Activated CD8-positive, alpha-beta memory T cell treated with anti-CD3 and anti-CD28 coated beads for 24 hours (primary cell): ENCODE measurements around the gene PTOV1.

Experiments
- DNase-seq: peaks from one replicate; pipeline ENCODE4 v3.0.0-alpha.2; 2020

PTOV1 gene

DNA sequence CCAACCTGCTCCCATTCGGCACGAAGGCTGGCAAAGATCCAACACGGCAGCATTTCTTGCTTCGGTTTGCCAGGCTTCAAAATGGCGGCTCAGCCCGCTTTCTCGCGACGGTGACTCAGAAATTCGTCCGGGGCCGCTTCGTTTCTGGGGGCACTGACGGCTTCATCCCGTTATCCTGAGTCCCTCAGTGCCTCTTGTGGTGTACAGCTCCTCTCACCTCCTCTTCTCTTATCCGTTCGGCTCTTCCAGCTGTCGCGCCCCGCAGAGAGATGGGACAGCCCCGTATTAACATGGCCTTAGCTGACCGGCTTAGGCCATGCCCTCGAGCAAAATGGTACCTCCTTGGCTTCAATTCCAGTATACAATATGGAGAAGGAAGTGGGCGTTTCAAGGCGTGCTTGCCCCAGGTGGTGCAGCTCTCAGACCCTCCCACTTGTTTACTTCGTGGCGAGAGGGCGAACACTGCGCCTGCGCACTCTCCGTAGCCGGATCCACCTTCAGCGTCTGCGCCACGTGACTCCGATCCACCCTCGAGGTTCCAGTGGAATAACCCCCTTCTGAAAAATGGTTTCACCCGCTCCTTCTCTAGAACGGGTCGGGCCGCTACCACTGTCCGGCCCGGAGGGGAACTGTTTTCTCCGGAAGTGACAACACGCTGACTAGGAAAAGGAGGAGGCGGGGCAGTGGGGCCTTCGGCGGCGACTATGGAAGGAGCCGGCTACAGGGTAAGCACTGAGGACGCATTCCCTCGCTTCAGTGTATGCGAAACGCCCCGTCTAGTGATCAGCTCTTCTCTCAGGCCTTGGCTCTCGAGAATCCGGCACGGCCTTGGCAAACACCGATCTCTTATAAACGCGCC, 26.3 kb downstream of the PTOV1 start, which contains the start of the genes AKT1S1 and TBC1D17:
Gene AKT1S1 (minus strand): TSS at position 336 of the 859 bp plus-strand sequence. CDS start 4,060 bp downstream, outside the sequence.
Gene TBC1D17 (plus strand): TSS at position 683 of the 859 bp plus-strand sequence. CDS start 22 bp downstream, at position 705.
- DNase-seq, result peak; percentile 99

DNA sequence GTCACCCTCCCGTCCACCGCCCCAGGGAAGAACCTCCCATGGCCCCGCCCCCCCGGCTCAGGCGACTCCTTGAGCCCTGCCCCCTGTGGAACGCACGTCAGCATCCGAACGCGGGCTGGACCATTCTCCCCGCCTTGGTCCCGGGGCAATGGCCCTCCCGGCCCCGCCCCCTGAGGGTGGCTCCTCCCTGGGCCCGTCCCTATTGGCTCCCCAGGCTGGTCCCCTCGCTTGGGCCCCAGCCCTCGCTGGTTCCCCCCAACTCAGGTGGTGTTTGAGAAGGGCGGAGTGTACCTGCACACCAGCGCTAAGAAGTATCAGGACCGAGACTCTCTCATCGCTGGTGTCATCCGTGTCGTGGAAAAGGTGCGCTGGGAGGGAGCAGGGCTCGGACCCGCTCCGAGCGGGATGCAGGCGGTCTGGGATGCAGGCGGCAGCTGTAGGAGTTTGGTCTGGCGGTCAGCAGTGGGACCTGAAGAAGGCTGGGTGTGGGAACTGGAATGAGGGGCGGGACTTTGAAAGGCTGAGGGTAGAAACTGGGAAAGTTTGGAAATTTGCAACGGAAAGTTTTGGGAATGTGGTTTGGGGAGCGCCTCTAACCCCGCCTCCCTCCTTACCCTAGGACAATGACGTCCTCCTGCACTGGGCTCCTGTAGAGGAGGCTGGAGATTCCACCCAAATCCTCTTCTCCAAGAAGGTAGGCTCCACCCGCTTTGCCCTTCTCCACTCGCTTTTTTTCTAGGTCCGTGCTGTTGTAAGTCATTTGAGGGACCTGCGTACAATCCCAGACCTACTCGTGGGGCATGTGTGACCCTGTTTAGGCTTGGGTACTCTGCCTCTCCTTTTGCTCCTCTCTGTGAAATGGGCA, 27.2 kb downstream of the PTOV1 start:
- no peak for DNase-seq

DNA sequence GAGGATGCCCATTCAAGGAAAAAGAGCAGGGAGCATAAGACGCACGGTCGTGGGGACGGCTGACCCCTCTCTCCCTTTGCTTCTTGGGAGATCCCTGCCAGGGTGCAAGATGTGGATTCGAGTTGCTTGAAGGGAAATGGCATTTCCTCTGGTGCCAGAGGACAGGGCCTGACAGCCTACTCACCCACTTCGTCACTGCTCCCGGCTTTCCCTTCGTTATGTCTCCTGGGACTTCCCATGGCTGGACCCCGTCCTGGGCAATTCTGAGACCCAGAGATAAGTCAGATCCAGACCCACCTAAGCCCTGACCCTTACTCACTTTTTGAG, 27.7 kb downstream of the PTOV1 start:
- no peak for DNase-seq

DNA sequence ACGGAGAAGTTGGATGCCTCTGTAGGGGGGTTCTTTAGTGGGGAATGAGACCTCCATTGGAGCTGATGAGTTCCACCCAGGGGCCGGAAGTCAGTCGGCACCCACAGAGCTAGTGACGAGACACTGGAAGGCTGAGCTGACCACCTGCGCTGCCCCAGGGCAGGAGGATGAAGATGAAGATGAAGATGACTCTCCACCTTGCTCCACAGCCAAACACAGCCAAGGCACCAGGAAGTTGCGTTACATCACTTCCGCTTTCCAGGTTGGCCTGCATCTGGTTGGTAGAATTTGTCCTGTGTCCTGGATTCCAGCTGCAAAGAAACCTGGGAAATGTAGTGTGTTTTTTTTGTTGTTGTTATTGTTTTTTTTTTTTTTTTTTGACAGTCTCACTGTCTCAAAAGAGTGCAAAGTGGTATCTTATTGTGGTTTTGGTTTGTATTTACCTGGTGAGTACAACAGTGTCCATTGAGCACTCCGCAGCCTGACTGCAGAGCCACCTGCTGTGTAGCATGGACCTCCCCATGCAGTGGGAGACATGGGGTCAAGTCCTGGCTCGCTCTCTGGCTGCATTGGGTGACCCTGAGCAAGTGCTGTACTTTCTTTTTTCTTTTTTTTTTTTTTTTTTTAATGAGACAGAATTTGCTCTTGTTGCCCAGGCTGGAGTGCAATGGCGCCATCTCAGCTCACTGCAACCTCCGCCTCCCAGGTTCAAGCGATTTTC, 28.4 kb downstream of the PTOV1 start:
- no peak for DNase-seq

DNA sequence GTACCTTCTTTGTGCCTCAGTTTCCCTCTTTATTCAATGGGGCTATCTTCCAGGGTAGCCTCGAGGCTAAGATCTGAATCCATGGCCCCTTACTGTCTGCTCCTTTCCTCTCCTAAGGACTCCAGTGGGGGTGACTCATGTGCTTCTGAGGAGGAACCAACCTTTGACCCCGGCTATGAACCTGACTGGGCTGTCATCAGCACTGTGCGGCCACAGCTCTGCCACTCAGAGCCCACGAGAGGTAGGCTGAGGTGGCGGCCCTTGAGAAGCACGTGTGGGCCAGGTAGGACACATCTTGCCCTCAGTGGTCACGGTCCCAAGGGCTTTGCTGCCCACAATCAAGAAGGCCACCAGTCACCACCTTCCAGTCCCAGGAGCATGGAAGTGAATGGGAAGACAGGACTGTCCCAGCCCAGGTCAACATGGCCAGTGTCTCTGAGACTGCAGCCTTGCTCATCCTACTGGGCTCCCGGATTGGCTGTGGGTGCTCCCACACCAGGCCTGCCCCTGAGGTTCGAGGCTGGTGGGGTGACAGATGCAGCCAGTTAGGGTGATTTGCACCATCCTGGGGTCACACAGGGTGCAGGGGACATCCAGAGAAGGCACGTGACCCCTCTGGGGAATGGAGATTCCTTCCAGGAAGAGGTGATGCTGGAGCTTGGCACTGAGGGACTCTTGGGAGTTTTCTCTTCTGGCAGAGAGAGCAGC, 29.4 kb downstream of the PTOV1 start:
- DNase-seq, result no peak

DNA sequence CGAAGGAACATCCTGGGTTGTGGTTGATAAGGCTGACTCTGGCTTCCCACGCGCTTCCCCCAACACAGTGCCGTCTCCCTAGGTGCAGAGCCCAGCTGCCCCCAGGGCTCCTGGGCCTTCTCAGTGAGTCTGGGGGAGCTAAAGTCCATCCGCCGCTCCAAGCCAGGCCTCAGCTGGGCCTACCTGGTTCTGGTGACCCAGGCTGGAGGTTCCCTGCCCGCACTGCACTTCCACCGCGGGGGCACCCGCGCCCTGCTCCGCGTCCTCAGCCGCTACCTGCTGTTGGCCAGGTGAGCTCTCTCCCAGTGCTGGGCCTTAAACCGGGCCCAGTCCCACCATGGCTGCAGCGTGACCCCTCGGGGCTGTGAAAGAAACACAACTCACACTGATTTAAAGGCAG, 30.2 kb downstream of the PTOV1 start:
- DNase-seq, result no peak

DNA sequence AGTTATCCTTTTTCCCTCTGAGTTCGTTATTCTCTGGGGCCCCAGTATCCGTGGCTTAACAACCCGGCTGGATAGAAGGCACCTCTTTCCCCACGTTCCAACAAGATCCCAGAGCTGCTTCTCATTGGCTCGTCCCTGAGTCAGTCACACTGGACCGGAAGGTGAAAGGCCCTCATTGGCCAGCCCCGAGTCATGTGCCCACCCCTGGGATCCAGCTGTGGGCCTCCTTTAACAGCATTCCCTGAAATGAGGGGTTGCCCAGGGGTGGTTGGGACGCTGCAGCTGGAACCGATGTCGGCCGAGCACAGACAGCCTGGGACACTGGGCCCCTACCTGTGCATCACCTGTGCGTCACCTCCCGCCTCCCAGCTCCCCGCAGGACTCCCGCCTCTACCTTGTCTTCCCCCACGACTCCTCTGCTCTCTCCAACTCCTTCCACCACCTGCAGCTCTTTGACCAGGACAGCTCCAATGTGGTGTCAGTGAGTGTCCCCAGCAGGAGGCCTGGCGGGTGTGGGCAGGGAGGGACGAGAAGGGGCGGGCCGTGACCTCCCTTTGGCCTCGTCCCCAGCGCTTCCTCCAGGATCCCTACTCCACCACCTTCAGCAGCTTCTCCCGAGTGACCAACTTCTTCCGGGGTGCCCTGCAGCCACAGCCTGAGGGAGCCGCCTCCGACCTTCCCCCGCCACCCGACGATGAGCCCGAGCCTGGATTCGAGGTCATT, 30.9 kb downstream of the PTOV1 start:
- DNase-seq, result no peak

DNA sequence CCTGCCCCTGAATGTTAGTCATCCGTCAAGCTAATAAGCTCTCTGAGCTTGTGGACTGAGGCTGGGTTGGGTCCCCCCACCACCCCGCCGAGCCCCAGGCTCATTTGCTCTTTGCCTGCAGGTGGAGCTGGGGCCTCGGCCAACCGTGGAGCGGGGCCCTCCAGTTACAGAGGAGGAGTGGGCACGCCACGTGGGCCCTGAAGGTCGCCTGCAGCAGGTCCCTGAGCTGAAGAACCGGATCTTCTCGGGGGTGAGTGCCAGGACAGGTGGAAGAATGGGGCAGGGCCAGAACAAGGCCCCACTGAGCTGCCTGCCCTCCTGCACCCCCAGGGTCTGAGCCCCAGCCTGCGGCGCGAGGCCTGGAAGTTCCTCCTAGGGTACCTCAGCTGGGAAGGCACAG, 31.7 kb downstream of the PTOV1 start:
- DNase-seq, result no peak

DNA sequence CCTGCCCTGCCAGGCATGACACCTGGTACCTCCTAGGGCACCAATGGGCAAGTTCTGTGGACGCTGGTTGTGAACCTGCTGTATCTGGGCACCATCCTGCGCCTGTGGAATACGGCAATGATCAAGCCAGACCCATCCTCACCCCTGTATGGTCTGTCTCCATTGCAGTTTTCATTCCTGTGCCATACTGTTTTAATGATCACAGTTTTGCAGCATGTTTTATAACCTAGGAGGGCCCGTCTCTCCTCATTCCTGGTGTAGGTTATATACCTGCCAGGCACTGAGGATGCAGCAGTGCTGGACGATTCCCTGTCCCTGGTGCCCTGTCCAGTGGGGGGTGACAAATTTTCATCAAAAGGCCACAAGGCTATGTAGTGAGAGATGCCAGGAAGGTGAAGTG, 32.1 kb downstream of the PTOV1 start:
- no peak for DNase-seq

DNA sequence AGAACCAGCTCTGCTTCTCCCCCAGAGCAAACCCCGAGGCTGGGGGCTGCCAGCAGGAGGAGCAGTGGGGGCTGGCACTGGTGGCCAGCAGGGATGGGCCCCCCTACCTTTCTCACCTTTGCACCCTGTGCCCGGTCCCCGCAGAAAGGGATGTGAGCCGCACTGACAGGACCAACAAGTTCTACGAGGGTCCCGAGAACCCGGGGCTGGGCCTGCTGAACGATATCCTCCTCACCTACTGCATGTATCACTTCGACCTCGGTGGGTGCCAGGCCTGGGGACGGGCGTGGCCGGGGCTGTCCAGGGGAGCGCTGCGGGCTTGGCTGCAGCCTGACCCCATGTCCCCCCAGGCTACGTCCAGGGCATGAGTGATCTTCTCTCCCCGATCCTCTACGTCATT, 33.1 kb downstream of the PTOV1 start:
- DNase-seq, result no peak

DNA sequence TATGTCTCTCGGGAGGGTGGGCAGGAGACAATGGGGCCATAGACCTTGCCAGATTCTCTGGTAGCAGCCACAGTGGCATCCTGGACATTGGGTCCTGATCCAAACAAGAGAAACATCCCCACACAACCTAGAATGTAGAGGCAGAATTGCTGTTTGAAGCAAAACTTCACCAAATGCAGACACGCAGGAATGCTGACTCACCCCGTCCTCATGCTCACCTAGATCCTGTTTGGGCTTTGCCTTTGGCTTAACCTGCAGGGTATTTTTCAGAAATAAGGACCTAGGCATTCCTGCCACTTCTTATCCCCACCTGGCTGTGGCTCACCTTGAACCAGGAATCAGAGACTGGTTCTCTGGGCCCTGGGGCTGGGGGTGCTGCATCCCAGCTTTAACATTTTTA, 33.8 kb downstream of the PTOV1 start:
- DNase-seq, result no peak

DNA sequence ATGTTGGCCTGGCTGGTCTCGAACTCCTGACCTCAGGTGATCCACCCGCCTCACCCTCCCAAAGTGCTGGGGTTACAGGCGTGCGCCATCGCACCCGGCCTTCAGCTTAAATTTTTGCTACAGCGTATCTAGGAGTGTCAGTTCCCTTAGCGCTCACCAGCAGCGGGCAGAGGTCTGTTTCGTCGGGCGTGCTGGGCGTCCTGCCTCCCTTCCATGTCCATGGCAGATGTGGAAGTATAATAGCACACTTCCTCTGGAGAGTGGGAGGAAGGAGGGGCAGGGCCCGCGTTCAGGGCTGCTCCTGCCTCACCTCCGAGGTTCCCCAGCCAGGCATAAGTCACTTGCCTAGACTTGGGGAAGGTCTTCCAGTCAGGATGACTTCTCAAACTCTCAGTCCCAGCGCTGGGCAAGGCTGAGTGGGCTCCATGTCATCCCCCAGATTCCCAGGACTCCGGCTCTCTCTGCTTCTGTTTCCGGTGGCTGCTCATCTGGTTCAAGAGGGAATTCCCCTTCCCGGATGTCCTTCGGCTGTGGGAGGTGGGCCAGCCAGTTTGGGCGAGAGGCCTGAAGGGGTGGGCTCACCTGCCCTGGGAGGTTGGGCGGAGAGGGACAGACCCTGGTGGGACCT, 36.2 kb downstream of the PTOV1 start:
- no peak for DNase-seq

DNA sequence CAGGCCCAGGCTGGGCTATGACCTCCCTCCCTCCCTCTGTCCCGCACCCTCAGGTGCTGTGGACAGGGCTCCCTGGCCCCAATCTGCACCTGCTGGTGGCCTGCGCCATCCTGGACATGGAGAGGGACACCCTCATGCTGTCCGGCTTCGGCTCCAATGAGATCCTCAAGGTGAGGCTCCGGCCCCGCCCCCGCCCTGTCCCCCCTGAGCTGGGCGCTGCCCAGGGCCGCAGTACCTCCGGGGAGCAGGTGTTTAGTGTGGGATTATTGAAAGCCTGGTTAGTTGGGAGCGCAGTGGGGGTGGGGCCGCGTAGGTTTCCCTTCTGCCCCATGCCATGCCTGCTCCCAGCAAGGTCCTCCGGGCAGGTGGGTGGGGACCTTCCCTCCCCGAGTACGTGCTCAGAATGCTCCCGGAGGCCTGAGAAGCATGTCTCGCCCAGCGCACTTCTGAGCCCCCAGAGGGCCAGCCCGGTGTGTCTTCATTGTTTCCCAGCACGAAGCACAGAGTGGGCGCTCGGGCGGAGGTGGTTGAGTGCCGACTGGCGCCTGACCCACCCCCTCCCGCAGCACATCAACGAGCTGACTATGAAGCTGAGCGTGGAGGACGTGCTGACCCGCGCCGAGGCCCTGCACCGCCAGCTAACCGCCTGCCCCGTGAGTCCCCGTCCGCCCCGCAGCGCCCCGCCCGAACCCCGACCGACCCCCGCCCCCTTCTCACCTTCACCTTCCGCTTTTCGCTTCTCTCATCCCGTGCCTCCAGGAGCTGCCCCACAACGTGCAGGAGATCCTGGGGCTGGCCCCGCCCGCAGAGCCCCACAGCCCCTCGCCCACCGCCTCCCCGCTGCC, 36.9 kb downstream of the PTOV1 start:
- DNase-seq, result no peak

DNA sequence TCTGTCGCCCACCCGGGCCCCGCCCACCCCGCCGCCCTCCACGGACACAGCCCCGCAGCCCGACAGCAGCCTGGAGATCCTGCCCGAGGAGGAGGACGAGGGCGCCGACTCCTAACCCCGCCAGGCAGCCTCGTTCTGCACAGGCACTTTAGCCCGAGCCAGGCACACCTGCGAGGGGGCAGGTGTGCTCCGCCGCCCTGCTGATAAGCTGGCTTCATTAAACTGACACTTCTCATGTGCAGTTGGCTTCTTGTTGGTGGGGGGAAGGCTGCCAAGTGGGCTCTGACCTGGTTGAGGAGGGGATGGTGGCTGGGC, 37.5 kb downstream of the PTOV1 start:
- DNase-seq, result no peak

DNA sequence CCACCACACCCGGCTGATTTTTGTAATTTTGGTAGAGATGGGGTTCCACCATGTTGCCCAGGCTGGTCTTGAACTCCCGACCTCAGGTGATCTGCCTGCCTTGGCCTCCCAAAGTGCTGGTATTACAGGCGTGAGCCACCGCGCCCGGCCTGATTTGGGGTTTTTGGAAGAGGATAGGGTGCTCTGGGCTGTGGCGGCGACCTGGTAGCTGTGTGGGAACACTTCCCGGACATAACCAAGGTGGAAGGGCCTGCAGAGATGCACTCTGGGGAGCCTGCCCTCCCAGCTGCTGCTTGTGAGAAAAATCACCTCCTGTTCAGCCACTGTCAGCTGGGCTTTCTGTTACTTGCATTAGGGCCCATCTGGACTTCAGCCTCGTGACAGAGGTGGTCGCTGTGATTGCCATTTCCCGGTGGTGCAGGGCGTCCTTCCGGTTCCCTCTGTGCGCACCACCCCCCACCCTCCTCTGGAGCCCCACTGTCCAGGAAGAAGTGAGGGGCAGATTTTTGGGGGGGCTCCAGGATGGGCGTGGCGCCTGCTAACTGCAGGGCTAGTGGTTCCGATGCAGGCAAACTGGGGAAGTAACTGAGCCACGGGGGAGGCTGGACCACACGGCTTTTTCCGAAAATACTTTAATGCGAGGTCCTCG, 38.2 kb downstream of the PTOV1 start:
- no peak for DNase-seq

DNA sequence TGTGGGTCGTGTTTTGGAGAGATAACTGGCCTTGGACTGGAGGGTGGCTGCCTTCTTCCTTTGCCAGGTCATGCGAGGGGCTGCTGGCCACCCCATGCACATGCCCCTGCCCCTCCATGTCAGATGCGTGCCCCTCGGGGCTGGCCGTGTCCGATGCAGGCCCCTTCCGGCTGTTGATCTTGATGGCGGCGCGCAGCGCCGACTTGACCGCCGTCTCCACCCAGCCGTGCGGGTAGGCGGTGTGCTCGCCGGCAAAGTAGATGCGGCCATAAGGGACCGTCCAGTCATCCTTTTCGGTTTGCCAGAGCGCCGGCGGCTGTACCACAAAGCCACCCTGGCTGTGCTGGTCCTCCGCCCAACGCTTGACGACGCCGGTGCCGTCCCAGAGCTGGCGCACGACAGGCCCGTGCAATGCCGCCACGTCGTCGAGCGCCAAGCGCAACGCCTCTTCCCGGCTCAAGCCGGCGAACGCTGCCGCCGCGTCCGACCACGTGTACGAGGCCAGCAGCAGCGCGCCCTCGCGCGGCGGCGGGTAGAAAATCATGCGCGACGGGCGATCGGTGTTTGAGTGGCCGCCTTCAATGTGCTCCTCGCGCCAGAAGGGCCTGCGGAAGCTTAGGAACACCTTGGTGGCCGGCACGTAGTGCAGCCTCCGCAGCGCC, 38.9 kb downstream of the PTOV1 start:
- DNase-seq, result peak; percentile 88

DNA sequence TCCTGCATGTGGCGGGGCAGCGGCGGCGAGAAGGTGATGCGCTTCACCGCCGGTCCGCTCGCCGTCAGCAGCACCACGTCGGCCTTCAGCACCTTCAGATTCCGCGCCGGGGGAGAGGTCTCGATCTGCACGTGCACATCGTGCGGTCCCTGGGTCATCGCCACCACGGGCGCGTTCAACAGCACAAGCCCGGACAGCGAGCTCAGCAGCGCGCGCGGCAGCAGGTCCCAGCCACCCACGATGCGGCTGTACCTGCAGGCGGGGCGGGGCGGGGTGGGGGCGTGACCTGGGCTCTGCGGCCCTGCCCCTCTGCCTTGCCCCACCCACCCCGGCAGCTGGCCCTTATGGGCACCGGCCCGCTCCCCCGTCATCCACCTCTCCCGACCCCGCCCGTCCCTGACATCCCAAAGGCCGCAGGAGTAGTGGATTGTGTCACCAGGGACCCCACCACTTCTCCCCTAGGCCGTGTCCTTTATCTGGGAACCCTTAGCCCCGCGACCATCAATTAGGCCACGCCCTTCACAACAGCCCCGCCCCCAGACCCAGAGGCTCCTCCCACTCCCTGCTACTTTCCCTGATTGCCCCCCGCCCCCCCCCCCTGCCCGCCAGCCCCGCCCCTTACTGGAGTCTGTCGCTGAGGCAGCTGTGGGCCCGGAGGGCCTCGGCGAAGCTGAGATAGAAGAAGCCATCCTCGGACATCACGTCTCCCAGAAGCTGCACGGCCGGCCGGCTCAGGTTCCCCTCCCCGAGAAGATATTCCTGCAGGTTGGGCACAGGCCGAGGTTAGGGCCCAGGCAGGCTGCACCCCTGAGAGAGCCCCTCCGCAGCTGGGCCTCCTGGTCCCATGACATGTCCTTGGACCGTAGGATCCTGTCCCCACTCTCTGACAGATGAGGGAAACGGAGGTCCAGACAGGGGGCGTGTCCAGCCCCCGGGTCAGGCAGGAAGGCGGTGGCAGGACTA, 39.7 kb downstream of the PTOV1 start:
- DNase-seq, result peak; percentile 88

DNA sequence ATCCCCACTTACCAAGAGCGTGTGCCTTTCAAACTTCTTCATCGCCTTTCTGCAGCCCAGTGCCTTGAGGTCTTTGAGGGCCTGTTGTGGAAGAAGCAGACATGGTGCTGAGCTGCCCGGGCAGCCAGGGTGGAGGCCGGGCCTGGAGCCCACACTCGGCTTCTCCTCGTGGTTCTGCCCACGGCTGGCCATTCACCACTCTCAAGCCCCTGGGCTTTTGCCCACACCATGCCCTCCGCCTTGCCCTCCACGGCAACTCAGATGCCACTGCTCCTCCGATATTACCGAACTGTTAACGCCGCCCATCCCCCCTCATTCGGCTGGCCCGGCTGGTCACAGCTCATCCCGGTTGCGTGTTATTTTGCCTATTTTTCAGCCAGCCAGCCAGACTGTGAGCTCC, 40.4 kb downstream of the PTOV1 start:
- DNase-seq, result no peak
